ENCODE measurements around the gene FAM43B. TPM values are rescaled to one million over a fixed set of nuclear protein-coding genes. Genes with fewer than 3 reads are reported as not detected.
A peak's percentile ranks its signal among the peaks of the same experiment; 100 is the strongest.

The FAM43B gene
- total RNA-seq, 1 experiment from 2014 or later: 2.9 TPM

- TF ChIP-seq ZNF425 (CRISPR knock-in tag; conservative IDR thresholded peaks at IDR 0.05): no peak
- TF ChIP-seq ATF1 (CRISPR knock-in tag; IDR thresholded peaks at IDR 0.05): peak; percentile 84; the same call in 1 of the 2 replicates
- peak; percentile 87 for TF ChIP-seq FOXK1 (CRISPR knock-in tag; IDR thresholded peaks at IDR 0.05)
- TF ChIP-seq E2F5 (CRISPR knock-in tag; IDR thresholded peaks at IDR 0.05): 0 out of 2 replicates have a peak, but pooled peaks have one; percentile 45
- TF ChIP-seq OVOL2 (CRISPR knock-in tag; IDR thresholded peaks at IDR 0.05; ENCODE audit: borderline replicate concordance): no peak
- TF ChIP-seq TP53 (CRISPR knock-in tag; IDR thresholded peaks at IDR 0.05): no peak; the same call in 1 of the 2 replicates
- no peak; the same call in 1 of the 2 replicates for TF ChIP-seq ARID4B (CRISPR knock-in tag; IDR thresholded peaks at IDR 0.05; ENCODE audit: borderline replicate concordance)
- peak; percentile 87 for TF ChIP-seq GABPB1 (CRISPR knock-in tag; IDR thresholded peaks at IDR 0.05)
- peak; percentile 33; the same call in 1 of the 2 replicates for TF ChIP-seq ESRRA (CRISPR knock-in tag; IDR thresholded peaks at IDR 0.05; ENCODE audit: borderline replicate concordance)
- TF ChIP-seq IRF2 (CRISPR knock-in tag; IDR thresholded peaks at IDR 0.05; ENCODE audit: borderline replicate concordance, low read depth): no peak
- no peak for TF ChIP-seq CDX4 (CRISPR knock-in tag; IDR thresholded peaks at IDR 0.05; ENCODE audit: borderline replicate concordance)
- peak; percentile 50; the same call in 1 of the 2 replicates for TF ChIP-seq NR2C2 (CRISPR knock-in tag; IDR thresholded peaks at IDR 0.05)
- peak; percentile 43; the same call in 1 of the 2 replicates for TF ChIP-seq SP1 (CRISPR knock-in tag; conservative IDR thresholded peaks at IDR 0.05)
- no peak for TF ChIP-seq EMX1 (CRISPR knock-in tag; IDR thresholded peaks at IDR 0.05)
- peak; percentile 63; the same call in 1 of the 2 replicates for TF ChIP-seq FOXP4 (CRISPR knock-in tag; IDR thresholded peaks at IDR 0.05)
- no peak for TF ChIP-seq ZMAT4 (CRISPR knock-in tag; IDR thresholded peaks at IDR 0.05)
- TF ChIP-seq ZBTB43 (CRISPR knock-in tag; IDR thresholded peaks at IDR 0.05): no peak
Measured at GRCh38 chr1:20507564-20508410, 44.6 kb upstream of the FAM43B start, which contains the start of gene MUL1 (continued).

All from WTC11 (cell line).